ENCODE results near the gene RBM28.

- no peak for TF ChIP-seq CTCF (IDR thresholded peaks at IDR 0.05)
- TF ChIP-seq POLR2A (IDR thresholded peaks at IDR 0.05): no peak
These were observed 33.2 kb downstream of the RBM28 start for GRCh38 chr7:128310499-128310898.
